Pancreas (tissue), 10 donors: ENCODE measurements around the gene PITPNC1. TPM values are rescaled to one million over a fixed set of nuclear protein-coding genes. Genes with fewer than 3 reads are reported as not detected.

Experiments
- ATAC-seq, 4 donors: fragments of 200-7000 bp; cut with Tn5 transposase; one replicate each; pipeline versions ENCODE4 v1.8.0 to v1.9.1; 2020; ENCODE audit warnings: mild to moderate bottlenecking in 4 of 4, moderate library complexity in 4 of 4
- DNase-seq, 6 donors: peaks; one replicate each; pipeline ENCODE4 v3.0.0-alpha.2; 2020
- FAIRE-seq: peaks from 2 replicates; lab custom pipeline; 2012; peaks lifted over from hg19 to GRCh38; lab: Jason Lieb, UNC
- H3K27ac ChIP-seq, 4 donors: fragments of 200-600 bp; sonication (generic); 1 replicate in 3 of 4; 2 replicates in 1 of 4; pipeline versions ENCODE4 v1.5.0 to v1.8.0; 2020
- H3K27me3 ChIP-seq, 4 donors: fragments of 200-600 bp; one replicate each; pipeline ENCODE4 v1.8.0; 2021
- H3K36me3 ChIP-seq, 3 donors: fragments of 200-600 bp; sonication (generic) in 1 of 3; one replicate each; pipeline versions ENCODE4 v1.5.0 to v1.8.0; 2020 to 2021
- H3K4me1 ChIP-seq, 3 donors: fragments of 200-600 bp; one replicate each; pipeline ENCODE4 v1.8.0; 2021
- H3K4me3 ChIP-seq, 4 donors: fragments of 200-600 bp; sonication (generic) in 2 of 4; one replicate each; pipeline versions ENCODE4 v1.5.0 to v1.8.0; 2020 to 2021
- H3K9me3 ChIP-seq, 4 donors: fragments of 200-600 bp; one replicate each; pipeline ENCODE4 v1.8.0; 2021
- CTCF ChIP-seq, 4 donors: fragments of 200-600 bp; sonication (generic) in 3 of 4; IDR thresholded peaks; one replicate each; pipeline versions ENCODE4 v1.5.0 to v1.8.0; 2021; ENCODE audit warnings: antibody characterized with exemption in 4 of 4
- WGBS, 2 donors: extraction: QIAGEN DNeasy Blood & Tissue Kit; methylation state at CpG; one replicate each; pipeline ENCODE4 v1.1.7; 2013; 5-methylcytosine and 5-hydroxymethylcytosine counted together
- intact Hi-C, 3 donors: fragments of 100-400 bp; cut with DNase I; formaldehyde crosslinking; loops; one replicate each; pipeline versions ENCODE4 v1.11.1 to v1.14.2; 2022
- polyA plus RNA-seq, 2 donors: library from polyadenylated mRNA; stranded (reverse); fragments of 200-250 nt; gene quantifications; one replicate each; pipeline ENCODE4 v1.2.3, GENCODE V29; 2013
- total RNA-seq, 6 donors: library from RNA; stranded (reverse); fragmentation: NEBNext Ultra II Directional in 4 of 6; extraction: Animal tissue kit (Norgen Biotek cat#: 25700) in 4 of 6; gene quantifications; one replicate each; pipeline versions ENCODE4 v1.2.1 to v1.2.4, GENCODE V29; 2021 to 2023
- donor health status: healthy with polysubstance abuse.
- donor health status: DM: no; HTN: no; CAD: no; lungs with moderate emphysema.
- donor health status: DM: no; HTN: no; CAD: no.
- donor health status: control.
- donor health status: control.
- donor health status: Bipolar disorder and iron deficiency.
- donor health status: DM: yes; HTN: yes; CAD: no.
- donor health status: DM: no; HTN: no; CAD: no.
- donor health status: DM: no; HTN: no; CAD: no.
- donor health status: DM: yes; HTN: yes; CAD: no.

The PITPNC1 gene
- total and polyA plus RNA-seq, 8 donors = 9.5 to 28.8 (median 24.4) TPM

GRCh38 chr17:67366193-67367157 lies 10.6 kb upstream of the PITPNC1 start, which contains the start of gene PSMD12:
Gene PSMD12 (minus strand): TSS chr17:67366577. CDS start chr17:67366519, 58 bp downstream.
- Histone ChIP-seq H3K9me3 (no peaks in the 10 kb centered on the region), H3K36me3 (no peaks in the 10 kb centered on the region), H3K27me3 (no peaks in the 10 kb centered on the region), H3K4me1 (peaks cover 11 to 26% (median 18%) of the 10 kb centered on the region in 3 donors), H3K27ac (peak within 1 kb of the TSS; percentile 78 to 87 (median 84)), H3K4me3 (peak within 1 kb of the TSS; percentile 56 to 95 (median 91))
- DNase-seq (peak; percentile 92 to 97 (median 93)), FAIRE-seq (no peak), ATAC-seq (peak; percentile 96 to 98 (median 97))
- 1% methylated on average over 55 of the region's 55 CpGs for WGBS, 2 donors
- no peak for TF ChIP-seq CTCF (IDR thresholded peaks at IDR 0.05)
- intact Hi-C loops = no loop called here

- Histone ChIP-seq H3K27me3 (no peaks in the 10 kb centered on the region), H3K36me3 (no peaks in the 10 kb centered on the region), H3K9me3 (no peaks in the 10 kb centered on the region), H3K4me1 (peaks cover 0 to 6% (median 1%) of the 10 kb centered on the region in 3 donors), H3K27ac (no peak overlapping the region), H3K4me3 (no peak overlapping the region)
- intact Hi-C loops = loop anchor here in 2 of 3 donors (5.0 to 10.0 kb wide), 2 partner anchors 318 to 325 kb away; no protein-coding TSS in a partner anchor
- no peak for TF ChIP-seq CTCF (IDR thresholded peaks at IDR 0.05)
- DNase-seq (no peak), ATAC-seq (no peak), FAIRE-seq (no peak)
Observed at GRCh38 chr17:67369676-67370075, 7.4 kb upstream of the PITPNC1 start.

- no peak for ATAC-seq
- Histone ChIP-seq H3K36me3 (no peaks in the 10 kb centered on the region), H3K9me3 (no peaks in the 10 kb centered on the region), H3K4me1 (peaks cover 0 to 3% (median 3%) of the 10 kb centered on the region in 3 donors), H3K27ac (no peak overlapping the region), H3K27me3 (no peaks in the 10 kb centered on the region), H3K4me3 (no peak overlapping the region)
- intact Hi-C loops = loop anchor here in 2 of 3 donors (5.0 to 10.0 kb wide), 2 partner anchors 315 to 322 kb away; no protein-coding TSS in a partner anchor
- TF ChIP-seq CTCF (IDR thresholded peaks at IDR 0.05) = no peak
- FAIRE-seq = no peak
- DNase-seq = no peak
- whole genome bisulfite sequencing, 2 donors = 90% methylated on average over 1 of the region's 1 CpG
Observed at GRCh38 chr17:67372751-67373150, 4.3 kb upstream of the PITPNC1 start.

- no peaks in the 10 kb centered on the region for H3K27me3 ChIP-seq
- no peak overlapping the region for H3K27ac ChIP-seq
- ATAC-seq = peak in 3 of 4 donors; percentile 27 to 42 (median 37)
- H3K36me3 ChIP-seq = no peaks in the 10 kb centered on the region
- H3K4me3 ChIP-seq = no peak overlapping the region
- peaks cover 3 to 5% (median 3%) of the 10 kb centered on the region in 3 donors for H3K4me1 ChIP-seq
- H3K9me3 ChIP-seq = no peaks in the 10 kb centered on the region
- peak; percentile 62 to 73 (median 67) for TF ChIP-seq CTCF (IDR thresholded peaks at IDR 0.05)
- intact Hi-C loops = loop anchor here in 2 of 3 donors (5.0 to 10.0 kb wide), 3 partner anchors 103 to 320 kb away; no protein-coding TSS in a partner anchor
- DNase-seq = peak; percentile 74 to 94 (median 84)
- no peak for FAIRE-seq
- WGBS, 2 donors = 13 to 15% methylated on average over 12 of the region's 12 CpGs
Observed at GRCh38 chr17:67374329-67375053, 2.6 kb upstream of the PITPNC1 start.
